MM.1S (cell line): Measurements from ENCODE around the gene EP400.

Experiments
- DNase-seq: peaks from one replicate; pipeline ENCODE4 v3.0.0-alpha.2; 2015
- H2AFZ ChIP-seq: fragments of 300-600 bp; sonication (generic); 2 replicates; pipeline ENCODE4 v1.6.0; 2016; ENCODE audit warnings: antibody characterized with exemption, low read length
- H3F3A ChIP-seq: fragments of 300-600 bp; sonication (generic); 2 replicates; pipeline ENCODE4 v1.6.1; 2016; ENCODE audit warnings: mild to moderate bottlenecking, antibody characterized with exemption, low read length, moderate library complexity, mixed read lengths; ENCODE audit not compliant: insufficient read depth
- H3K27ac ChIP-seq: fragments of 300-600 bp; sonication (generic); 2 replicates; pipeline ENCODE4 v1.5.1; 2016; ENCODE audit warnings: mild to moderate bottlenecking, low read length
- H3K27me3 ChIP-seq: fragments of 300-600 bp; sonication (generic); replicated peaks from 2 replicates; pipeline ENCODE4 v1.6.0; 2016; ENCODE audit warnings: low read length; ENCODE audit not compliant: insufficient read depth
- H3K36me3 ChIP-seq: fragments of 300-600 bp; sonication (generic); replicated peaks from 2 replicates; pipeline ENCODE4 v1.6.1; 2016; ENCODE audit warnings: mild to moderate bottlenecking, low read length, mixed read lengths; ENCODE audit not compliant: insufficient read depth
- H3K4me1 ChIP-seq: fragments of 300-600 bp; sonication (generic); 2 replicates; pipeline ENCODE4 v1.6.1; 2016; ENCODE audit warnings: low read length, mixed read lengths
- H3K4me2 ChIP-seq: fragments of 300-600 bp; sonication (generic); 2 replicates; pipeline ENCODE4 v1.6.0; 2016; ENCODE audit warnings: low read depth, low read length
- H3K4me3 ChIP-seq: fragments of 300-600 bp; sonication (generic); 2 replicates; pipeline ENCODE4 v1.5.1; 2016; ENCODE audit warnings: low read length, mixed read lengths
- H3K79me2 ChIP-seq: fragments of 300-600 bp; sonication (generic); 2 replicates; pipeline ENCODE4 v1.6.1; 2016; ENCODE audit warnings: mixed run types, low read length, mixed read lengths
- H3K9ac ChIP-seq: fragments of 300-600 bp; sonication (generic); 2 replicates; pipeline ENCODE4 v1.6.1; 2016; ENCODE audit warnings: low read length, mixed read lengths
- H3K9me2 ChIP-seq: fragments of 300-600 bp; sonication (generic); replicated peaks from 2 replicates; pipeline ENCODE4 v1.6.1; 2016; ENCODE audit warnings: mild to moderate bottlenecking, low read length, mixed read lengths; ENCODE audit not compliant: insufficient read depth
- H3K9me3 ChIP-seq: fragments of 300-600 bp; sonication (generic); replicated peaks from 2 replicates; pipeline ENCODE4 v1.6.1; 2016; ENCODE audit warnings: mild to moderate bottlenecking, low read length, mixed read lengths; ENCODE audit not compliant: insufficient read depth
- H4K20me1 ChIP-seq: fragments of 300-600 bp; sonication (generic); 2 replicates; pipeline ENCODE4 v1.6.1; 2016; ENCODE audit warnings: mild to moderate bottlenecking, low read length, moderate library complexity, mixed read lengths; ENCODE audit not compliant: insufficient read depth
- EZH2 ChIP-seq: fragments of 300-600 bp; sonication (generic); optimal IDR thresholded peaks from 2 replicates; pipeline ENCODE3; 2017; ENCODE audit warnings: low read depth, mild to moderate bottlenecking, antibody characterized with exemption, low read length, mixed read lengths
- EZH2phosphoT487 ChIP-seq: fragments of 300-600 bp; sonication (generic); IDR thresholded peaks from 2 replicates; pipeline ENCODE4 v1.6.1; 2018; ENCODE audit warnings: antibody characterized with exemption, low read length
- TF ChIP-seq, protein P1 (sequence below): fragments of 300-600 bp; sonication (generic); IDR thresholded peaks from 2 replicates; pipeline ENCODE4 v1.5.1; 2016; ENCODE audit warnings: antibody characterized with exemption, low read length, mixed read lengths

EP400 gene

DNA sequence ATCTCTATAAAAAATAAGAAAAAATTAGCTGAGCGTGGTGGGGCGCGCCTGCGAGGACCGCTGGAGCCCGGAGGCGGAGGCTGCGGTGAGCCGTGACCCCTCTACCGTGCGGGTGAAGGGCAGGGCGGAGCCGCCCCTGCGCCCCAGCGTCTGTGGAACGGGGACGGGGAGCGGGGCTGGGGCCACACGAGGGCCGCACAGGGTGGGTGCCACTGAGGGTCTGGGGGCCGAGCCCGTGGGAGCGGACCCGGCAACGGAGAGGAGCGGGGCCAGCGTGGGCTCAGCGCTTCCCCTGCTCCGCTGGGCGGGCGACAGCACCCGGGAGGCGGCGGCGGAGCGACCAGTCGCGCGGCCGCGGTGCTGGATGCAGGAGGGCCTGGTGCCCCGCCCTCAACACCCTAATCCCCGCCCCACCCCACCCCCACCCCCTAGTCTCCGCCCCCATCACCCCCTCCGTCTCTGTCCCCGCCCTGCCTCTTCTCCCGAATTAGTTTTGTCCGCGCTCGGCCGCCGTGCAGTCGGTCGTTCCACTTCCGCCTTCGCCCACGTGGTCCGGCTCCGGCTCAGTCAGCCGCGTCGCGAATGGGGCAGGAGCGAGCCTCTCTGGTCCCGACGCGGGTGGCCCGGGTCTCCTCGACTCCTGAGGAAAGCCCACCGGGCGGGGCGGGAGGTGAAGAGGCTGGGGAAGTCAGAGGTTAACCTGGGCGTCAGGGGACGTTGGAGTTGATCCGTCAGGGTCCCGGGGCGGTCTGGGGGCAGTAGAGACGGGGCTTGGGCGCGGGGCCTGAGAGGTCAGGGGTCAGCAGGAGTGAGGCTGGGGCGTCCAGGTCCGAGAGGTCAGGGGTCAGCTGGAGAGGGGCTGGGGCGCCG, 20.8 kb upstream of the EP400 start, which contains the start of gene PUS1:
Gene PUS1, plus strand, starts transcription at position 566 of the 870 bp plus-strand sequence. CDS start 447 bp downstream, outside the sequence.
- no peak for TF ChIP-seq EZH2
- TF ChIP-seq EZH2phosphoT487: no peak
- TF ChIP-seq, protein P1, sequence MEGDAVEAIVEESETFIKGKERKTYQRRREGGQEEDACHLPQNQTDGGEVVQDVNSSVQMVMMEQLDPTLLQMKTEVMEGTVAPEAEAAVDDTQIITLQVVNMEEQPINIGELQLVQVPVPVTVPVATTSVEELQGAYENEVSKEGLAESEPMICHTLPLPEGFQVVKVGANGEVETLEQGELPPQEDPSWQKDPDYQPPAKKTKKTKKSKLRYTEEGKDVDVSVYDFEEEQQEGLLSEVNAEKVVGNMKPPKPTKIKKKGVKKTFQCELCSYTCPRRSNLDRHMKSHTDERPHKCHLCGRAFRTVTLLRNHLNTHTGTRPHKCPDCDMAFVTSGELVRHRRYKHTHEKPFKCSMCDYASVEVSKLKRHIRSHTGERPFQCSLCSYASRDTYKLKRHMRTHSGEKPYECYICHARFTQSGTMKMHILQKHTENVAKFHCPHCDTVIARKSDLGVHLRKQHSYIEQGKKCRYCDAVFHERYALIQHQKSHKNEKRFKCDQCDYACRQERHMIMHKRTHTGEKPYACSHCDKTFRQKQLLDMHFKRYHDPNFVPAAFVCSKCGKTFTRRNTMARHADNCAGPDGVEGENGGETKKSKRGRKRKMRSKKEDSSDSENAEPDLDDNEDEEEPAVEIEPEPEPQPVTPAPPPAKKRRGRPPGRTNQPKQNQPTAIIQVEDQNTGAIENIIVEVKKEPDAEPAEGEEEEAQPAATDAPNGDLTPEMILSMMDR: no peak
- DNase-seq: peak; percentile 83

DNA sequence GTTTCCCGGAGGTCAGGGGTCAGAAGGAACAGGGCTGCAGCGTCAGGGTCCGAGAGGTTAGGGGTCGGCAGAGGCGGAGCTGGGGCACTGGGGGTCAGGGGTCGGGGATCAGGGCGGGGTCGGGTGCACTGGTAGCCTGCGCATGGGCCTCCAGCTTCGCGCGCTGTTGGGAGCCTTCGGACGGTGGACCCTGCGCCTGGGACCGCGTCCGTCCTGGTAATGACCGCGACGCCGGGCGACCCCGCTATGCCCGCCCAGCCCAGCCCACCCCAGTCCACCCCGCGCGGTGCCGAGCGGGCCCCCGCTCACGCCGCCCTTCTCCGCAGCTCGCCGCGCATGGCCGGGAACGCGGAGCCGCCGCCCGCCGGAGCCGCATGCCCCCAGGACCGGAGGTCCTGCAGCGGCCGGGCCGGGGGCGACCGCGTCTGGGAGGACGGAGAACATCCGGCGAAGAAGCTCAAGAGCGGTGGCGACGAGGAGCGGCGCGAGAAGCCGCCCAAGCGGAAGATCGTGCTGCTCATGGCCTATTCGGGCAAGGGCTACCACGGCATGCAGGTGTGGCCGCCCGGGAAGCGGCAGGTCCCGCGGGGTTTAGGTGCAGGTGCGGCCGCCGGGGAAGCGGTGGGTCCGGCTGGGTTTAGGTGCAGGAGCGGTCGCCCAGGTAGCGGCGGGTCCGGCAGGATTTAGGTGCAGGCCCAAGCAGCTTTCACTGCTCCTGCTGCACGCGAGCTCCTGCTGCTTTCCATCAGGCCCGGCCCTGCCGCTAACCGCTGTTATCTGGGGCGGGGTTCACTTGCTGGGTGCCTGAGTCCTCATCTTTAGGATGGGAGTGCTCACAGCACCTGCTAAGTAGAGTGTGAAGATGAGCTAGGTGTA, 19.9 kb upstream of the EP400 start:
- no peaks in the 10 kb centered on the region for H3K27me3 ChIP-seq
- H3K79me2 ChIP-seq: peaks cover 16% of the 10 kb centered on the region
- no peaks in the 10 kb centered on the region for H4K20me1 ChIP-seq
- peak overlapping the region; percentile 66 for H3K4me2 ChIP-seq
- H3K9me3 ChIP-seq: no peaks in the 10 kb centered on the region
- H2AFZ ChIP-seq: no peak overlapping the region
- H3K4me1 ChIP-seq: no peaks in the 10 kb centered on the region
- 0 out of 2 replicates have a peak, but pooled peaks cover 1% of the 10 kb centered on the region for H3F3A ChIP-seq
- H3K9ac ChIP-seq: peak overlapping the region; percentile 79
- H3K27ac ChIP-seq: no peak overlapping the region
- H3K36me3 ChIP-seq: no peaks in the 10 kb centered on the region
- TF ChIP-seq EZH2: no peak
- TF ChIP-seq, protein P1: no peak
- no peak for TF ChIP-seq EZH2phosphoT487
- no peak for DNase-seq
- H3K9me2 ChIP-seq: no peaks in the 10 kb centered on the region
- peak overlapping the region; percentile 76 for H3K4me3 ChIP-seq

More for the DNA sequence above, 20.8 kb upstream of the EP400 start, which contains the start of gene PUS1:
- Histone ChIP-seq H3K9ac (peak within 1 kb of the TSS; percentile 79), H4K20me1 (no peaks in the 10 kb centered on the region), H2AFZ (peak within 1 kb of the TSS; percentile 58; the same call in 1 of the 2 replicates), H3K4me1 (no peaks in the 10 kb centered on the region), H3F3A (0 out of 2 replicates have a peak, but pooled peaks cover 6% of the 10 kb centered on the region), H3K27ac (peak within 1 kb of the TSS; percentile 18; the same call in 1 of the 2 replicates), H3K4me2 (peak within 1 kb of the TSS; percentile 66), H3K36me3 (no peaks in the 10 kb centered on the region), H3K9me3 (no peaks in the 10 kb centered on the region), H3K27me3 (no peaks in the 10 kb centered on the region), H3K79me2 (peaks cover 16% of the 10 kb centered on the region), H3K9me2 (no peaks in the 10 kb centered on the region), H3K4me3 (peak within 1 kb of the TSS; percentile 76)

DNA sequence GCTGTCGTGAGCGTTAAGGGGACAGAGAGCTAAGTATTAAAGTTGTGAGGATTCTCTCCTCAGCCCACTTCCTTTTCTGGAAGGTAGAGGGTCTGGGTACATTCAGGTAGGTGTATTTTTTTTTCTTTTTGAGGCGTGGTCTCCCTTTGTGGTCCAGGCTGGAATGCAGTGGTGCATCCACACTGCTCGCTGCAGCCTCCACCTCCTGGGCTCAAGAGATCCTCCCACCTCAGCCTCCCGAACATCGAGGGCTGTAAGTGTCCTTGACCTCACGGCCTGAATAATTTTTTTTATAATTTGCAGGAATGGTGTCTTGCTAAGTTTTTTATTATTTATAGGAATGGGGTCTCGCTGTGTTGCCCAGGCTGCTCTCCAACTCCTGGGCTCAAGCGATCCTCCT, 19.2 kb upstream of the EP400 start:
- no peaks in the 10 kb centered on the region for H4K20me1 ChIP-seq
- DNase-seq: no peak
- H3K4me2 ChIP-seq: peak overlapping the region; percentile 66
- TF ChIP-seq, protein P1: no peak
- no peak for TF ChIP-seq EZH2
- no peak for TF ChIP-seq EZH2phosphoT487
- H3K4me3 ChIP-seq: peak overlapping the region; percentile 61
- no peaks in the 10 kb centered on the region for H3K4me1 ChIP-seq
- H3F3A ChIP-seq: no peaks in the 10 kb centered on the region
- H3K9me3 ChIP-seq: no peaks in the 10 kb centered on the region
- H3K9ac ChIP-seq: peak overlapping the region; percentile 47; the same call in 1 of the 2 replicates
- H3K79me2 ChIP-seq: peaks cover 16% of the 10 kb centered on the region
- no peaks in the 10 kb centered on the region for H3K9me2 ChIP-seq
- H3K27ac ChIP-seq: no peak overlapping the region
- no peak overlapping the region for H2AFZ ChIP-seq
- no peaks in the 10 kb centered on the region for H3K27me3 ChIP-seq
- no peaks in the 10 kb centered on the region for H3K36me3 ChIP-seq
